ENCODE data around the gene ICOS. TPM values are rescaled to one million over a fixed set of nuclear protein-coding genes. Genes with fewer than 3 reads are reported as not detected.

Gene ICOS
- total RNA-seq, 1 experiment from 2014 or later, result not detected

GRCh38 chr2:203892207-203892606 is 44.4 kb upstream of the ICOS start:
- CTCF ChIA-PET, result no interaction called here
- BruUV-seq (replicated peaks), result no TSS peak
- Histone ChIP-seq H2AFZ (no peak overlapping the region), H3K4me1 (replicated peaks; ENCODE audit: insufficient read depth) (no peaks in the 10 kb centered on the region), H3K4me3 (no peak overlapping the region), H3K4me2 (no peak overlapping the region), H3K9me3 (ENCODE audit: insufficient read depth, low read depth) (no peaks in the 10 kb centered on the region), H3K9me2 (ENCODE audit: insufficient read depth) (no peaks in the 10 kb centered on the region), H4K20me1 (ENCODE audit: insufficient read depth) (no peaks in the 10 kb centered on the region), H3K36me3 (ENCODE audit: low read depth) (no peaks in the 10 kb centered on the region), H3K79me2 (ENCODE audit: low read depth) (no peaks in the 10 kb centered on the region), H3K27ac (no peak overlapping the region), H3F3A (ENCODE audit: insufficient read depth, low read depth) (no peaks in the 10 kb centered on the region), H3K27me3 (ENCODE audit: insufficient read depth, low read depth) (no peaks in the 10 kb centered on the region)
- DNase-seq, result no peak
- TF ChIP-seq EZH2 (IDR thresholded peaks at IDR 0.05; ENCODE audit: low read depth), result no peak
- TF ChIP-seq CTCF (conservative IDR thresholded peaks at IDR 0.05), result no peak
- intact Hi-C loops (cut with micrococcal nuclease; ENCODE audit: unreplicated experiment), result no loop called here
- POLR2A ChIA-PET (ENCODE audit: unreplicated experiment), result no interaction called here

DNA sequence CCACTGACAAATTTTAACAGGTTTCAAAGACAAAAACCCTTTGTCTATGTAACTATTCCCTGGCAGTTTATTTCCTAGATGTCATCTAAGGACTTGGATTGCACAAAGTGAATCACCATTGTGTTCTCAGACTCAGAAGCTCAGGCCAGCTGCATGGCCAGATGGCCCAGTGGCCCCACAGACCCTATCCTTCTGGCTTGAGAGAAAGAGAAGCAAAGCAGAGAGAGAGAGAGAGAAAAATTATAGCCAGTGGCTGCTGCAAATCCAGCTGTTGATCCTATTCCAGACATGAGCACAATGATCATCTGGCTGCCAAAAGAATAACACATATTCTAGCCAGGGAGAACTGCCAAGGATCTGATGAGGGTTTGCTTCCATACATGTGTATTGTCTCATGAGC is 43.2 kb upstream of the ICOS start:
- Histone ChIP-seq H3K27me3 (ENCODE audit: insufficient read depth, low read depth) (no peaks in the 10 kb centered on the region), H3F3A (ENCODE audit: insufficient read depth, low read depth) (no peaks in the 10 kb centered on the region), H3K4me3 (no peak overlapping the region), H3K4me2 (no peak overlapping the region), H4K20me1 (ENCODE audit: insufficient read depth) (no peaks in the 10 kb centered on the region), H3K4me1 (replicated peaks; ENCODE audit: insufficient read depth) (no peaks in the 10 kb centered on the region), H3K27ac (no peak overlapping the region), H2AFZ (no peak overlapping the region), H3K79me2 (ENCODE audit: low read depth) (no peaks in the 10 kb centered on the region), H3K9me2 (ENCODE audit: insufficient read depth) (no peaks in the 10 kb centered on the region), H3K9me3 (ENCODE audit: insufficient read depth, low read depth) (no peaks in the 10 kb centered on the region), H3K36me3 (ENCODE audit: low read depth) (no peaks in the 10 kb centered on the region)
- no peak for DNase-seq
- ChIA-PET CTCF (no interaction called here), POLR2A (ENCODE audit: unreplicated experiment) (no interaction called here)
- BruUV-seq (replicated peaks), result no TSS peak
- TF ChIP-seq EZH2 (IDR thresholded peaks at IDR 0.05; ENCODE audit: low read depth) (no peak), CTCF (conservative IDR thresholded peaks at IDR 0.05) (no peak)
- intact Hi-C loops (cut with micrococcal nuclease; ENCODE audit: unreplicated experiment), result no loop called here

- CTCF ChIA-PET, result no interaction called here
- POLR2A ChIA-PET (ENCODE audit: unreplicated experiment), result no interaction called here
- Histone ChIP-seq H3K9me3 (ENCODE audit: insufficient read depth, low read depth) (no peaks in the 10 kb centered on the region), H3K9me2 (ENCODE audit: insufficient read depth) (no peaks in the 10 kb centered on the region), H3K4me1 (replicated peaks; ENCODE audit: insufficient read depth) (no peaks in the 10 kb centered on the region), H3K27me3 (ENCODE audit: insufficient read depth, low read depth) (no peaks in the 10 kb centered on the region), H3K27ac (no peak overlapping the region), H2AFZ (no peak overlapping the region), H3F3A (ENCODE audit: insufficient read depth, low read depth) (no peaks in the 10 kb centered on the region), H3K79me2 (ENCODE audit: low read depth) (no peaks in the 10 kb centered on the region), H3K4me3 (no peak overlapping the region), H3K36me3 (ENCODE audit: low read depth) (no peaks in the 10 kb centered on the region), H4K20me1 (ENCODE audit: insufficient read depth) (no peaks in the 10 kb centered on the region), H3K4me2 (no peak overlapping the region)
- TF ChIP-seq CTCF (conservative IDR thresholded peaks at IDR 0.05) (no peak), EZH2 (IDR thresholded peaks at IDR 0.05; ENCODE audit: low read depth) (no peak)
- DNase-seq, result no peak
- intact Hi-C loops (cut with micrococcal nuclease; ENCODE audit: unreplicated experiment), result no loop called here
- no TSS peak for BruUV-seq (replicated peaks)
These were observed 42.7 kb upstream of the ICOS start for GRCh38 chr2:203893840-203894239.

Data from PC-9 (cell line).